HCT116 (cell line): ENCODE measurements around the gene DAGLA.
A peak's percentile ranks its signal among the peaks of the same experiment; 100 is the strongest.

ENCODE experiments used
- CTCF ChIP-seq, 3 experiments: fragments of 200-600 bp in 1 of 3; sonication (generic) in 1 of 3; IDR thresholded peaks in 2 of 3; conservative IDR thresholded peaks in 1 of 3; 2 replicates each; pipeline ENCODE4 v1.5.1; 2012 to 2017; ENCODE audit warnings: low read depth in 2 of 3, low read length in 2 of 3, antibody characterized with exemption in 1 of 3, borderline replicate concordance in 1 of 3, control low read depth in 1 of 3, mild to moderate bottlenecking in 1 of 3, mixed read lengths in 1 of 3, mixed run types in 1 of 3, moderate library complexity in 1 of 3; ENCODE audit not compliant: insufficient read depth in 1 of 3
- EZH2 ChIP-seq: fragments of 200-600 bp; sonication (generic); IDR thresholded peaks from 2 replicates; pipeline ENCODE4 v1.6.1; 2017; ENCODE audit warnings: antibody characterized with exemption, mixed run types

- no peak for TF ChIP-seq EZH2
- 0 out of 6 replicates have a peak, but pooled peaks of 1 of the 3 experiments have one; percentile 3 for TF ChIP-seq CTCF (IDR thresholded peaks at IDR 0.05 in 2 of 3, conservative IDR thresholded peaks at IDR 0.05 in 1 of 3; ENCODE audit: borderline replicate concordance in 1 of 3, insufficient read depth in 1 of 3, low read depth in 2 of 3, low read length in 2 of 3)
Observed at GRCh38 chr11:61659413-61660196, 20.6 kb upstream of the DAGLA start.
